ENCODE measurements around the gene BPIFB1.

The BPIFB1 gene

GRCh38 chr20:33239979-33240736 is 42.9 kb upstream of the BPIFB1 start:
- Histone ChIP-seq H3K4me3 (ENCODE audit: insufficient read length, low read depth) (no peak overlapping the region), H3K27me3 (ENCODE audit: insufficient read depth, insufficient read length) (no peaks in the 10 kb centered on the region), H3K9me3 (ENCODE audit: insufficient read depth, low read length) (no peaks in the 10 kb centered on the region), H3K4me1 (ENCODE audit: insufficient read depth, insufficient read length) (no peaks in the 10 kb centered on the region), H3K36me3 (ENCODE audit: insufficient read depth, insufficient read length, low read length) (no peaks in the 10 kb centered on the region), H3K9ac (ENCODE audit: insufficient read length, low read depth) (no peak overlapping the region)
- TF ChIP-seq ZNF274 (IDR thresholded peaks at IDR 0.05; ENCODE audit: low read depth, low read length) (no peak), SUZ12 (IDR thresholded peaks at IDR 0.05; ENCODE audit: extremely low read depth, insufficient read depth, insufficient read length) (no peak), YY1 (IDR thresholded peaks at IDR 0.05; ENCODE audit: insufficient read depth, insufficient read length) (no peak)
- no peak for DNase-seq (ENCODE audit: low read depth, low spot score)

GRCh38 chr20:33240923-33241322 is 42.1 kb upstream of the BPIFB1 start:
- TF ChIP-seq YY1 (IDR thresholded peaks at IDR 0.05; ENCODE audit: insufficient read depth, insufficient read length) (no peak), ZNF274 (IDR thresholded peaks at IDR 0.05; ENCODE audit: low read depth, low read length) (no peak), SUZ12 (IDR thresholded peaks at IDR 0.05; ENCODE audit: extremely low read depth, insufficient read depth, insufficient read length) (no peak)
- H3K4me3 ChIP-seq (ENCODE audit: insufficient read length, low read depth): no peak overlapping the region
- no peaks in the 10 kb centered on the region for H3K4me1 ChIP-seq (ENCODE audit: insufficient read depth, insufficient read length)
- no peaks in the 10 kb centered on the region for H3K36me3 ChIP-seq (ENCODE audit: insufficient read depth, insufficient read length, low read length)
- no peak overlapping the region for H3K9ac ChIP-seq (ENCODE audit: insufficient read length, low read depth)
- DNase-seq (ENCODE audit: low read depth, low spot score): no peak
- no peaks in the 10 kb centered on the region for H3K27me3 ChIP-seq (ENCODE audit: insufficient read depth, insufficient read length)
- no peaks in the 10 kb centered on the region for H3K9me3 ChIP-seq (ENCODE audit: insufficient read depth, low read length)

GRCh38 chr20:33242319-33243100 is 40.5 kb upstream of the BPIFB1 start:
- TF ChIP-seq SUZ12 (IDR thresholded peaks at IDR 0.05; ENCODE audit: extremely low read depth, insufficient read depth, insufficient read length) (no peak), YY1 (IDR thresholded peaks at IDR 0.05; ENCODE audit: insufficient read depth, insufficient read length) (no peak), ZNF274 (IDR thresholded peaks at IDR 0.05; ENCODE audit: low read depth, low read length) (no peak)

GRCh38 chr20:33246077-33246476 is 36.9 kb upstream of the BPIFB1 start:
- H3K9me3 ChIP-seq (ENCODE audit: insufficient read depth, low read length): no peaks in the 10 kb centered on the region

More at GRCh38 chr20:33242319-33243100, 40.5 kb upstream of the BPIFB1 start:
- DNase-seq (ENCODE audit: low read depth, low spot score): no peak
- Histone ChIP-seq H3K27me3 (ENCODE audit: insufficient read depth, insufficient read length) (no peaks in the 10 kb centered on the region), H3K36me3 (ENCODE audit: insufficient read depth, insufficient read length, low read length) (no peaks in the 10 kb centered on the region), H3K9me3 (ENCODE audit: insufficient read depth, low read length) (no peaks in the 10 kb centered on the region), H3K4me3 (ENCODE audit: insufficient read length, low read depth) (no peak overlapping the region), H3K4me1 (ENCODE audit: insufficient read depth, insufficient read length) (no peaks in the 10 kb centered on the region), H3K9ac (ENCODE audit: insufficient read length, low read depth) (no peak overlapping the region)

GRCh38 chr20:33249456-33249855 is 33.6 kb upstream of the BPIFB1 start:
- H3K9me3 ChIP-seq (ENCODE audit: insufficient read depth, low read length): no peaks in the 10 kb centered on the region
- TF ChIP-seq YY1 (IDR thresholded peaks at IDR 0.05; ENCODE audit: insufficient read depth, insufficient read length) (no peak), ZNF274 (IDR thresholded peaks at IDR 0.05; ENCODE audit: low read depth, low read length) (no peak), SUZ12 (IDR thresholded peaks at IDR 0.05; ENCODE audit: extremely low read depth, insufficient read depth, insufficient read length) (no peak)
- no peak for DNase-seq (ENCODE audit: low read depth, low spot score)
- H3K9ac ChIP-seq (ENCODE audit: insufficient read length, low read depth): no peak overlapping the region
- no peaks in the 10 kb centered on the region for H3K4me1 ChIP-seq (ENCODE audit: insufficient read depth, insufficient read length)
- no peaks in the 10 kb centered on the region for H3K36me3 ChIP-seq (ENCODE audit: insufficient read depth, insufficient read length, low read length)
- H3K27me3 ChIP-seq (ENCODE audit: insufficient read depth, insufficient read length): no peaks in the 10 kb centered on the region
- H3K4me3 ChIP-seq (ENCODE audit: insufficient read length, low read depth): no peak overlapping the region

More at GRCh38 chr20:33246077-33246476, 36.9 kb upstream of the BPIFB1 start:
- H3K9ac ChIP-seq (ENCODE audit: insufficient read length, low read depth): no peak overlapping the region
- H3K27me3 ChIP-seq (ENCODE audit: insufficient read depth, insufficient read length): no peaks in the 10 kb centered on the region
- H3K4me3 ChIP-seq (ENCODE audit: insufficient read length, low read depth): no peak overlapping the region
- TF ChIP-seq SUZ12 (IDR thresholded peaks at IDR 0.05; ENCODE audit: extremely low read depth, insufficient read depth, insufficient read length) (no peak), ZNF274 (IDR thresholded peaks at IDR 0.05; ENCODE audit: low read depth, low read length) (no peak), YY1 (IDR thresholded peaks at IDR 0.05; ENCODE audit: insufficient read depth, insufficient read length) (no peak)
- DNase-seq (ENCODE audit: low read depth, low spot score): no peak
- H3K4me1 ChIP-seq (ENCODE audit: insufficient read depth, insufficient read length): no peaks in the 10 kb centered on the region
- no peaks in the 10 kb centered on the region for H3K36me3 ChIP-seq (ENCODE audit: insufficient read depth, insufficient read length, low read length)

- no peaks in the 10 kb centered on the region for H3K4me1 ChIP-seq (ENCODE audit: insufficient read depth, insufficient read length)
- H3K27me3 ChIP-seq (ENCODE audit: insufficient read depth, insufficient read length): no peaks in the 10 kb centered on the region
- DNase-seq (ENCODE audit: low read depth, low spot score): no peak
- H3K9me3 ChIP-seq (ENCODE audit: insufficient read depth, low read length): no peaks in the 10 kb centered on the region
- no peak for TF ChIP-seq SUZ12 (IDR thresholded peaks at IDR 0.05; ENCODE audit: extremely low read depth, insufficient read depth, insufficient read length)
- TF ChIP-seq YY1 (IDR thresholded peaks at IDR 0.05; ENCODE audit: insufficient read depth, insufficient read length): no peak
- no peak for TF ChIP-seq ZNF274 (IDR thresholded peaks at IDR 0.05; ENCODE audit: low read depth, low read length)
- no peak overlapping the region for H3K9ac ChIP-seq (ENCODE audit: insufficient read length, low read depth)
- no peak overlapping the region for H3K4me3 ChIP-seq (ENCODE audit: insufficient read length, low read depth)
- no peaks in the 10 kb centered on the region for H3K36me3 ChIP-seq (ENCODE audit: insufficient read depth, insufficient read length, low read length)
Measured at GRCh38 chr20:33250666-33251065, 32.3 kb upstream of the BPIFB1 start.

- H3K4me3 ChIP-seq (ENCODE audit: insufficient read length, low read depth): no peak overlapping the region
- no peaks in the 10 kb centered on the region for H3K36me3 ChIP-seq (ENCODE audit: insufficient read depth, insufficient read length, low read length)
- no peaks in the 10 kb centered on the region for H3K27me3 ChIP-seq (ENCODE audit: insufficient read depth, insufficient read length)
- H3K9ac ChIP-seq (ENCODE audit: insufficient read length, low read depth): no peak overlapping the region
- no peak for DNase-seq (ENCODE audit: low read depth, low spot score)
- H3K4me1 ChIP-seq (ENCODE audit: insufficient read depth, insufficient read length): no peaks in the 10 kb centered on the region
- TF ChIP-seq SUZ12 (IDR thresholded peaks at IDR 0.05; ENCODE audit: extremely low read depth, insufficient read depth, insufficient read length) (no peak), YY1 (IDR thresholded peaks at IDR 0.05; ENCODE audit: insufficient read depth, insufficient read length) (no peak), ZNF274 (IDR thresholded peaks at IDR 0.05; ENCODE audit: low read depth, low read length) (no peak)
- no peaks in the 10 kb centered on the region for H3K9me3 ChIP-seq (ENCODE audit: insufficient read depth, low read length)
Measured at GRCh38 chr20:33251496-33251895, 31.5 kb upstream of the BPIFB1 start.
